Measurements from ENCODE around the gene TSEN15.
"Not testable (repeated sequence)": the region's sequence is repeated elsewhere in the genome, so short reads cannot be mapped to it uniquely, and the experiment has no call there.

The TSEN15 gene

DNA sequence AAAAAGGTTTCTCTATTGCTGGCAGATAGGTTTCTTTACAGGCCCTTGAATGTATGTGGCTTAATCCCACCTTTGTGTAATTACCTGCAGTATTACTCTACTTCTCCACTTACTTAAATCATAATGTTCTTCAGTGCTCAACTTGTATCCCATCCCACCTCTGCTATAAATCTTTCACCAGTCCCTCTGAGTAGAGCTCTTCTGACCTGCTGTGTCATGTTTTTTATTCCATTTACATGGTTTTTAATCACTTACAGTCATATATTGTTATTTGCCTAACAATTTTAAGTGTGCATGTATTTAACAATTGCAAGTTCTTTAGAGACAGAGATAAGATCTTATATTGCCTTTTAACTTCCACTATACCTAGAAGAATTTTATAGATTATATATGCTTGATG, 2.4 kb downstream of the TSEN15 start:
- DNase-seq (ENCODE audit: low read depth): no peak

- peak; percentile 61 for DNase-seq (ENCODE audit: low read depth)
Observed at GRCh38 chr1:184056921-184057555, 5.5 kb downstream of the TSEN15 start.

- no peak for DNase-seq (ENCODE audit: low read depth)
Observed at GRCh38 chr1:184059887-184060286, 8.4 kb downstream of the TSEN15 start.

DNA sequence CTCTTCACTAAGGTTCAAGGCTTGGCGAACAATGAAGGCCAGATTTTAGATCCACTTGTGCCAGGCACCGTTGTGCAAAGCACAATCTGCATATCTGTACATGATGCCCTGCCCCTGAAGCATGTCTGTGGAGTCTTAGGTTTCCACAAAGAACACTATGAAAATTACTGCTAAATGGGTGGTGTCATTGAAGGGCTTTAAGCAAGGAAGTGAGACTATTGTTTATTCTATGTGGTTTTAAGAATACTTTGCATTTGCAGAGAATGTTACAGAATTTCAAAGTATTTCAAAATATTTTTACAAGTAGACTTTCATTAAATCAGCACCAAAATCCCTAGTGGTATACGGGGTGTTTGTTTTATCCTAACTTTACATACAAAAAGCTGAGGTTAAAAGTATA, 8.8 kb downstream of the TSEN15 start:
- peak; percentile 66 for DNase-seq (ENCODE audit: low read depth)

DNA sequence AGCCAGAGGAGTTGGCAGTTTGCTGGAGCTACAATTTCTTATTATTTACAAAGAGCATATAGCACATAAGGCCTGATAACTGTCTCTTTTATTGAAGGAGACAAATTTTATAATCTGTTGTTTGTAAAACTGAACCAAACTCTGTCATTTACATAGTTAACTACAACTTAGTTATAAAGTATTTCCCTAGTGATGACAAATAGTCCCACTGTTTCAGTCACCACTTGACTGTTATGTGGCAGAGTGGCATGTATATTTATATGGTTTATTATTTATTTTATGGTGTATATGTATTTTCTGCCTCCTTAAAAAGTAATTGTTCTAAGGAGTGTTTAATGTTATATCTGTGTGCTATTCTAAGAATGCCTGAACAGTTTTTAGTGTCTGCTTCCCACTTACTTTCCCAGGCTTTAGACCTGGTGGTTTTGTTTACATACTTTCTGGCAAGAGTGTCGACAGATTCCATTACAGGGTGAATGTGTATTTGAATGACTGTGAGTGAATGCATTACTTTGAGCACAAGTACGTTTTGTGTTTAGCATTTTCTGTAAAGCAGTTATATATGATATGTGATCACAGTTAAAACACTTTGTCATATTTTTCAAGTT, 10.0 kb downstream of the TSEN15 start:
- DNase-seq (ENCODE audit: low read depth): peak; percentile 92

DNA sequence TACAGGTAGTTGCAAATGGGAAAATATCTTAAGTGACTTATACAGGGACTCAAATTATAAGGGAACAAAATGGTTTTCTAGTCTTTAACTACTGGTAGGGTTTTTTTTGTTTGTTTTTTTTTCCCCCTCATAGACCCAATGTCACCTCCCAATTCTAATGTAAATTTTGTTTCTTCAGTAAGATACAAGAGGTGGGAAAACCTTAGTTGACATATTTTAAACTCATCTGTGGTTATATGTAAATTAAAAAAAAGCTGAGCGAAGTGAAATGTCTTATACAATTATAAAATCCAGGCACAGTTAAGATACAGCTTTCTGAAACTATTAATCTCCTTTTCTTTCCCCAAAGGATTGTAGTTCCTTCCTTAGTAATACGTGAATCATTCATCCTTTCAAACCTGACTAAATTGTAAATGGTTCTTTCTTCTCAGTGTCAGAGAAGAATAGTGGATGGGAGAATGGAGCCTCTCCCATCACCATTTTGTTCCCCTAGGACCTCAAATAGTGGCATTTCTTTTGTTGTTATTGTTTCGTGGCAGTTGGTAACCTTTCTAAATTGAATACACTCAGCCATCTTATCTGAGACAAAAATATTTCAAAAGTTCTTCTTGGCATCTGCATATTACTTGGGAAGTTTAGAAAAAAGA, 11.2 kb downstream of the TSEN15 start:
- DNase-seq (ENCODE audit: low read depth): no peak

DNA sequence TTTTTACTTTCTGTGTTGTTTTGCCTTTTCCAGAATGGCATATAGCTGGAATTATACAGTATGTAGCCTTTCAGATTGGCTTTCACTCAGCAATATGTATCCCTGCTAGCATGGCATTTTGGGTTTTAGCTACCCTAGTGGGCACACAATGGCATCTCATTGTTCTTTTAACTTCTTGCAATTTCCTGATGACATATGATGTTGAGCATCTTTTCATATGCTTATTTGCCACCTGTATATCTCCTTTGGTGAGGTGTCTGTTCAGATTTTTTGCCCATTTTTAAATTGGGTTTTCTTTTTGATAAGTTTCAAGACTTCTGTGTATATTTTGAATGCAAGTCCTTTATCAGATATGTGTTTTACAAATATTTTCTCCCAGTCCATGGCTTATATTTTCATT, 14.0 kb downstream of the TSEN15 start:
- no peak for DNase-seq (ENCODE audit: low read depth)

DNA sequence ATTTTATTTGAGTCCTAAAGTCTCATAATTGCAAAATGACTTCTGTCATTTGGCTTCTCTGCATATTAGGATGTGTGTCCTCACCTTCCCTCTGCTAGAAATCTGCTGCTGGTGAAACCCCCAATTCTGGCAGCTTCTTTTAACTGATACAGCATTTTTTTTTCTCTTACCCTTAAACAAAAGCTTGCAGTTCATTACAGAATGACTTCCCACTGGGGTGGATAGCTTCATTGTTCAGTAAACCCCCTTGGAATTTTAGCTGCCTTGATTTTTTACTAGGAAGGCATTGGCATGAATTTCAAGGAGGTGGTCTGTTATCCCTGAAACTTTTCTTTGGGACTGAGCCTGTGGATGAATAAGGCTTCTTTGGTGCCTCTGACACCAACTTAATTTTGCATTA, 16.8 kb downstream of the TSEN15 start:
- DNase-seq (ENCODE audit: low read depth): no peak

DNA sequence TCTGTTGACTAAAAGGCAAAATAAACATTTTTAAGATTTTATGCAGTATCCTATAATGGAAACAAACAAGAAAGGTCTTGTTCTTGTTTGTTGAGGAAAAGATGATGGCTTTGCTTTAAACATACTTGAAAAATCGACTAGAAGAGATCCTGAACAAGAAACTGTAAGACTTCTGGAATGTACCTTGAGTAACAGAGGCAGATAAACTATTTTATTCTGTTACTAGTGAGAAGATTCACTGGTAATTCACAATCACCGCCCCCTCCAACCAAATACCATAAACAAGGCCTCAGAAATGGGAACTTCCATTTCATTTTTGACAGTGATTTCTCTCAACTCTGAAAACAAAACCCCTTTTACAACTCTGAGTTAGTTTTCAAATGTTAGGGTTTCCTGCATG, 18.1 kb downstream of the TSEN15 start:
- peak; percentile 64 for DNase-seq (ENCODE audit: low read depth)

DNA sequence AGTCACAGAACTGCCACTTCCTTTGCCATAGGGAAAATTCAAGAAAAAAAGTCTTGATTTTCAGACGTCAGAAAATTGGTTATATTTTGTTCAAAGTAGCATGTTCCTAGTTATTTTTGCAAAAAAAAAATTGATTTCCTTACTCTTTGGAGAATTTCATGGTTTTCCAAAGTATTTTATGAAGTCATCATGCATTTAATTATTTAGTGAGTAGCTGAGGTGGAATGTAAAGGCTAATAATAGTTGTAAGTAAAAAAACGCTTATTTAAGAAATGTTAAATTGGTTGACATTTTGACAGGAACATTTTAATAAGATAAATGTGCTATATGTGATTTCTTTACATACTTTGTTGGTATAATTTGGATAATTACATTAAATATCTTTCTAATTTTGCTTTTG, 20.8 kb downstream of the TSEN15 start:
- no peak for DNase-seq (ENCODE audit: low read depth)

- no peak for DNase-seq (ENCODE audit: low read depth)
Observed at GRCh38 chr1:184074383-184074782, 22.9 kb downstream of the TSEN15 start.

- DNase-seq (ENCODE audit: low read depth): peak; percentile 69
Observed at GRCh38 chr1:184075055-184076029, 23.8 kb downstream of the TSEN15 start.

DNA sequence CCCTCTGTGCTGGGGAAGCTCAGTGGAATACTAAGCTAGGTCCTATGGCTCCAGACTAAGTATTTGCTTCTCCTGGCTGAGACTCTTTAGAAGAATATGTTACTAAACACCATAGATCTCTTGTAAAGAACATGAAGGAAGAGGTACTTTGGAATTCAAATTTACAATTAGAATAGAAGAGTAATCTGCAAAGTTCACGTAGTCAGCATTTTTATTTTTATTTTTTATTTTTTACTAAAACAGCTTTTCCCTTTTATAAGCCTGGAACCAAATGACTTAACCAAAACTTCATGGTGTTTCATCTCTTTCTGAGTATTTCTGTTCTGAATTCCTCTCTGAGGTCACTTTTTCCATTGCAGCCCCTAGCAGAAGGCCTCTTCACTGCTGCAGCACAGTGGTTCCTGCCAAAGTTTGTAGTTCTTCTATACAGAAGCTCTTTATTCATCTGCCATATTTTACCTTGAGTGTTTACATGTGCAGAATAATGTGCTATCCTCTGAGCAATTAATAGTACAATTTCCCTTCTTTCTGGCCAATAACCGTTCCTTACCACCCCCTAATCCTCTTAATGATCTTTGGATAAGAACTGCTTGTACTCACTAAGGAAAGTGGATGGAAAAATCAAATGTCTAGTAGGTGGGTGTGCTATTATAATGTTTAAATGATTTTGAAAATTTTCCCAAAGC, 27.2 kb downstream of the TSEN15 start:
- no peak for DNase-seq (ENCODE audit: low read depth)

DNA sequence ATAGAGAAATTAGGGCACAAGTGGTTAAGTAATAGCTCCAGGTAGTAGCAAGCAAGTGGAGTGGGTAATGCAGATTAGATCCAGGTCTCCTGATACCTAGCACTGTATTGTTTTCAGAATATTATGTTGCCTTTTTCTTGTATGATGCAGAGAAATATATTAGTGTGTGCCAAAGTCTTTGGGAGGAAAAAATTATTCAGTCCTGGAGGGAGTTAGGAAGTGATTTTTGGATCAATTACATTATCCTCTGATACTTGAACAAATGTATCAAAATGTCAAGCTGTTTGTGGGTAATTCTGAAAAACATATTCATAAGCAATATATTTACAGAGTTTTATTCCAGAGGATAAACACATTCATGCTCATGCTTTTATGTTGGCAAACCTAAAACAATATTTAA, 28.8 kb downstream of the TSEN15 start:
- DNase-seq (ENCODE audit: low read depth): no peak

DNA sequence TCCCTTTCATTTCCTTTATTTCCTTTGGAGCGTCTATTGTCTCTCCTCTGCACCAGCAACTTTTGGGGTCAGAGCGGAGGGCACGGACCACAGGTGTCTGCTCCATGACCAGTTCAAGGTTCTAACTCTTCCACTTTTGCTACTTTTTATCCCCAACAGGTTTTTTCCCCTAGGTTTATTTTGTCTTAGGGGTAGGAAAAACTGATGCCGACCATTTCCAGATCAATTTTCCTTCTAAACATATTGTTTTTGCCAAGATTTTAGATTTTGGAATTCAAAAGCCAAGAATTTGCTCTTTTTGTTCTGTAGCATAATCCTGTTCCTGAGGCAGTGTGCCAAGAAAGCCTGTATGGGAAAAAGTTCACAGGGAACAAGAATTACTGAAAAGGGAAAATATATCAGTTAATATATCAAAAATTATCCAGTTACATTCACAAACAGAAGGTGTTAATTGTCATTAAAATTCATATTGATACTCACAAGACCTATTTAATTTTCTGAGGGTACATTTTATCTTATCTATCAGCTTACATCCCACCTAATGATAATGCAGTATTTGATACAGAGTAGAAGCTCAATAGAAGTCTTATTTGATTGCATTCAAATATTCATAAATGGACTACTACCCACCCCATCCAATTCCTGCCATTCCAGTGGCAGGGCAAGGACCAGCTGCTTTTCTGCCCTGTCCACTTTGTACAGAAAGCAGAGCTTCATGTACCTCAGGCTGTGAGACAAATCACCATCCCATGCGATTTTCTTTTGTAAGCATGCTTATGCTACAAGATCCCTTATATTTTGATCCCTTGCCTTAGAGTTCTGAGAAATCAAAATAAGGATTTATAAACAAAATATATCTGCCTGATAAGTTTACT, 31.2 kb downstream of the TSEN15 start:
- DNase-seq (ENCODE audit: low read depth): no peak

DNA sequence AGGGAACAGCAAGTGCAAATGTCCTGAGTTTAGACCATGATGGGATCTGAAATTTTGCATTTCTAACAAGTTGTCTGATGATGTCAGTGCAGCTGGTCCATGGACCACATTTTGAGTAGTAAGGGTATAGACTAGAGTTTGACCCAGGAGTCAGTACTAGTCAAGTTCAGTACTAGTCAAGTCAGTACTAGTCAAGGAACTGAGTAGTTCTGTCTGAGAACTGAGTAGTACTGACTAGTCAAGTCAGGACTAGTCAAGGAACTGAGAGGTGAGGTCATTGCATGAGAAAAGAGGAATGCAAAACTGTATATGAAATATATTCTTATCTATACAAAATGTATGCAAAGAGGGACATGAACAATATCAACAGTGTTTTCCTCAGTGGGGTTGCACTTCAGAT, 34.1 kb downstream of the TSEN15 start:
- no peak for DNase-seq (ENCODE audit: low read depth)

DNA sequence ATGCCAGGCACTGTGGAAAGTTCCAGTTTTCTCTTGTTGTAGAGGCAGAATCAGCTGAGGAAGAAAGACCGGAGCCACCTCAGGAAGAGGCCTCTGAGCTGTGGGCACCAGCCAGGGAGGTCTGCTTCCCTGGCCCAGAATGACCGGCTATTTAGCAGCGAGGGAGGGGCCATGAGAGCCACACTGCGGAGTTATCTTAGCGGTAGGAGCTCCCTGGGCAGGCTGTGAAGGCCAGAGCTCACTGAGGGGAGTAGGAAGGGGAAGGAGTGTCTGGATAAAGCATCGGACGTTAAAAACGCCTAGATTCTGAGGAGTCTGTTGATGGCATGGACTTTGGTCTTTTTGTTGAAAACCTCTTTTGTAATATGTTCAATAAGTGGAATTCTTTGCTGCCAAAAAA, 36.5 kb downstream of the TSEN15 start:
- DNase-seq (ENCODE audit: low read depth): no peak

GRCh38 chr1:184093071-184093470, 41.5 kb downstream of the TSEN15 start:
- DNase-seq (ENCODE audit: low read depth): no peak

DNA sequence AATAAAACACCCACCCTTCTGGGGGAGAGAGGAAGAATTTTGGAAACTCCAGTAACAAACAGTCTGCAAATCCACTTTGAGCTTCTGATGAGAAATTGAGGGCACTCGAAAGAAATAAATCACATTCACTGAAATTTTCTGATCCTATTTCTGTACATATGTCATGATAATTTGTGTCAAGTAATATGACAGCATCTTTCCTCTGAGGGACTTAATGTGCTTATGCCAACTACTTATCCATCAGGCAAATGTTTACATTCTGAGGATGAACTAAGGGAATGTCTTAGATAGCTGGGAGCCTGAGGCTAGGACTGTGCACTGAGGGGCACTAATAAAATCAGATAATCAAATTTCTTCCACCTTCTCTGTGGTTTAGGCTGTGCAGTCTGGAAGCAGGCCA, 44.5 kb downstream of the TSEN15 start:
- no peak for DNase-seq (ENCODE audit: low read depth)

GRCh38 chr1:184096580-184096979, 45.0 kb downstream of the TSEN15 start:
- DNase-seq (ENCODE audit: low read depth): not testable (repeated sequence)

GRCh38 chr1:184101141-184101540, 49.6 kb downstream of the TSEN15 start:
- no peak for DNase-seq (ENCODE audit: low read depth)
